ENCODE data around the gene FOXR1. TPM values are rescaled to one million over a fixed set of nuclear protein-coding genes. Genes with fewer than 3 reads are reported as not detected.
A peak's percentile ranks its signal among the peaks of the same experiment; 100 is the strongest.

The FOXR1 gene
- total RNA-seq, 4 donors from 2014 or later: not detected

DNA sequence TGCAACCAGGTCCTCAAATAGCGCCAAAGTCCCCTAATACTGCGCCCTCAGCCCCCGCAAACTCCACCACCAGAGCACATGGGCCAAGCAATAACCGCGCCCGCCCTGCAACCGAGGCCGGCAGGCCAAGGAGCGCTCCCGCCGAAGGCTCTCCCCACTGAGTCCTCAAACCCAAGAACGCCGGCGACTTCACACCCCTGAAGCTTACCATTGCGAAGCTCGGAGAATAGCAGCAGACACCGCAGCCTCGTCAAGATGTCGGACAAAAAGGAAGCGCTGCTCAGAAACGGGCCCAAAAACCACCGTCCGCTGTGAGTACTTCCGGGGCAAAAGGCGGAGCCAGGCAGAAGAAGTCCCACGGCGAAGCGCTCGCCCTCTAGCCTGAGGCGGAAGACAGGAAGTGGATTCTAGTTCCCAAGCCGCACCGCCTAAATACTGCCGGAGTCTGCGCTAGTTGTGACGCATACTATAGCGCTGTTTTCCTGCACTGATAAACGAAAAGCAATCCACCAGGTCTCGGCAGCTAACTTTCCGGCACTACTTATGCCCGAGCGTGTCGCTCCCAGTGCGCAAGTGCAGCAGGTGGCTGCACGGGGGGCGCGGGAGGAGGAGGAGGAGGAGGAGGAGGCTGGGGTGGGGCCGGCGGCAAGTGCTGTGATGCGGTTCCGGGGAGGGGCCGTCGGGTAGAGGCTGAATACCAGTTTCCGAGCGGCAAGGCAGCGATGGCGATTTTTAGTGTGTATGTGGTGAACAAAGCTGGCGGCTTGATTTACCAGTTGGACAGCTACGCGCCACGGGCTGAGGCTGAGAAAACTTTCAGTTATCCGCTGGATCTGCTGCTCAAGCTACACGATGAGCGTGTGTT lies 46.7 kb downstream of the FOXR1 start, which contains the start of the genes RPS25 and TRAPPC4:
Gene RPS25, minus strand, starts transcription at position 270 of the 865 bp plus-strand sequence. Its CDS starts 59 bp downstream, at position 211.
Gene TRAPPC4, plus strand, starts transcription at position 693 of the 865 bp plus-strand sequence. Its CDS starts 30 bp downstream, at position 723.
- H3K9me3 ChIP-seq: no peaks in the 10 kb centered on the region
- WGBS, 2 donors (ENCODE audit: low coverage in 1 of 2): 0% methylated on average over 10 to 16 of the region's 63 CpGs

DNA sequence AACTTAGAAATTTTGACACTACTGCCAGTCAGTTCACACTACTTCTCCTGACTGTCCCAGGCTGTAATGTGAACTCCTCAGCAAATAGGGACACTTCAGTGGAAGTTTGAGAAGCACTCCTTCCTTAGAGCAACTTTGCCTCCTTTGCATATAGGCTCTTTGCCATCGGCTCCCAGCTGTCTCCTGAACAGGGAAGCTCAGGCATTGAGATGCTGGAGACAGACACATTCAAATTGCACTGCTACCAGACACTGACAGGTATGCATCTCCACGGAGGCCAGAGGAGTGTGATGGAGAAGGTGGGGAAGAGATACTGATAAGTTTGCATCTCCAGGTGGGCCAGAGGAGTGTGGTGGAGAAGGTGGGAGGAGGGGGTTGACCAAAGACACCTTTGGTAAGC lies 48.4 kb downstream of the FOXR1 start:
- 83 to 86% methylated on average over 1 to 2 of the region's 2 CpGs for WGBS, 2 donors (ENCODE audit: low coverage in 1 of 2)
- TF ChIP-seq, protein P1, sequence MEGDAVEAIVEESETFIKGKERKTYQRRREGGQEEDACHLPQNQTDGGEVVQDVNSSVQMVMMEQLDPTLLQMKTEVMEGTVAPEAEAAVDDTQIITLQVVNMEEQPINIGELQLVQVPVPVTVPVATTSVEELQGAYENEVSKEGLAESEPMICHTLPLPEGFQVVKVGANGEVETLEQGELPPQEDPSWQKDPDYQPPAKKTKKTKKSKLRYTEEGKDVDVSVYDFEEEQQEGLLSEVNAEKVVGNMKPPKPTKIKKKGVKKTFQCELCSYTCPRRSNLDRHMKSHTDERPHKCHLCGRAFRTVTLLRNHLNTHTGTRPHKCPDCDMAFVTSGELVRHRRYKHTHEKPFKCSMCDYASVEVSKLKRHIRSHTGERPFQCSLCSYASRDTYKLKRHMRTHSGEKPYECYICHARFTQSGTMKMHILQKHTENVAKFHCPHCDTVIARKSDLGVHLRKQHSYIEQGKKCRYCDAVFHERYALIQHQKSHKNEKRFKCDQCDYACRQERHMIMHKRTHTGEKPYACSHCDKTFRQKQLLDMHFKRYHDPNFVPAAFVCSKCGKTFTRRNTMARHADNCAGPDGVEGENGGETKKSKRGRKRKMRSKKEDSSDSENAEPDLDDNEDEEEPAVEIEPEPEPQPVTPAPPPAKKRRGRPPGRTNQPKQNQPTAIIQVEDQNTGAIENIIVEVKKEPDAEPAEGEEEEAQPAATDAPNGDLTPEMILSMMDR (IDR thresholded peaks at IDR 0.05): no peak
- TF ChIP-seq EP300 (IDR thresholded peaks at IDR 0.05): no peak
- no peak for TF ChIP-seq POLR2A (IDR thresholded peaks at IDR 0.05)
- TF ChIP-seq POLR2AphosphoS5 (IDR thresholded peaks at IDR 0.05): no peak
- peaks cover 0 to 72% of the 10 kb centered on the region in 2 donors for H3K36me3 ChIP-seq
- no peaks in the 10 kb centered on the region for H3K27me3 ChIP-seq
- peak overlapping the region in 1 of 2 donors; percentile 76 for H3K4me3 ChIP-seq
- no peak for ATAC-seq
- H3K4me1 ChIP-seq: peaks cover 9 to 73% (median 26%) of the 10 kb centered on the region in 3 donors
- no peaks in the 10 kb centered on the region for H3K9me3 ChIP-seq
- peak overlapping the region in 3 of 4 donors; percentile 13 to 94 (median 32) for H3K27ac ChIP-seq

More for the DNA sequence above, 46.7 kb downstream of the FOXR1 start, which contains the start of the genes RPS25 and TRAPPC4:
- Histone ChIP-seq H3K4me3 (peak within 1 kb of the TSS; percentile 76 to 96), H3K36me3 (peaks cover 0 to 72% of the 10 kb centered on the region in 2 donors), H3K27me3 (no peaks in the 10 kb centered on the region), H3K4me1 (peaks cover 9 to 69% (median 26%) of the 10 kb centered on the region in 3 donors), H3K27ac (peak within 1 kb of the TSS; percentile 94 to 99 (median 96))
- peak; percentile 96 for ATAC-seq
- TF ChIP-seq POLR2A (IDR thresholded peaks at IDR 0.05) (peak; percentile 59 to 67), EP300 (IDR thresholded peaks at IDR 0.05) (no peak), POLR2AphosphoS5 (IDR thresholded peaks at IDR 0.05) (peak; percentile 85)
- TF ChIP-seq, protein P1 (IDR thresholded peaks at IDR 0.05): peak in 1 of 4 experiments; percentile 35

DNA sequence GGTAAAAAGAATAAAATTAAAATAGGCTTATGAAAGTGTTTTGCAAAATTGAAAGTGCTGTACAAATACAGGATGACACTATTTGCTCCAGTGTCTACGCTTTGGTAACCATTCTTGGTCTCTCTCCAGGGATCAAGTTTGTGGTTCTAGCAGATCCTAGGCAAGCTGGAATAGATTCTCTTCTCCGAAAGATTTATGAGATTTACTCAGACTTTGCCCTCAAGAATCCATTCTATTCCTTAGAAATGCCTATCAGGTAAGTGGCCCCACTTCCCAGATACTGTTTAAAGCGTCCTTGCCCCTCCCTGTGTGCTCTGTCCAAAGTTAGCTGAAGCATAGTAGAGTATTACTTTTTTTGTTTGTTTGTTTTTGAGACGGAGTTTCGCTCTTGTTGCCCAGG lies 50.1 kb downstream of the FOXR1 start:
- Histone ChIP-seq H3K27ac (no peak overlapping the region), H3K4me3 (no peak overlapping the region), H3K9me3 (no peaks in the 10 kb centered on the region), H3K27me3 (no peaks in the 10 kb centered on the region), H3K4me1 (peaks cover 8 to 61% (median 17%) of the 10 kb centered on the region in 3 donors), H3K36me3 (peaks cover 0 to 72% of the 10 kb centered on the region in 2 donors)
- TF ChIP-seq, protein P1 (IDR thresholded peaks at IDR 0.05): no peak
- WGBS, 2 donors (ENCODE audit: low coverage in 1 of 2): 89 to 91% methylated on average over 3 to 5 of the region's 5 CpGs
- ATAC-seq: no peak

DNA sequence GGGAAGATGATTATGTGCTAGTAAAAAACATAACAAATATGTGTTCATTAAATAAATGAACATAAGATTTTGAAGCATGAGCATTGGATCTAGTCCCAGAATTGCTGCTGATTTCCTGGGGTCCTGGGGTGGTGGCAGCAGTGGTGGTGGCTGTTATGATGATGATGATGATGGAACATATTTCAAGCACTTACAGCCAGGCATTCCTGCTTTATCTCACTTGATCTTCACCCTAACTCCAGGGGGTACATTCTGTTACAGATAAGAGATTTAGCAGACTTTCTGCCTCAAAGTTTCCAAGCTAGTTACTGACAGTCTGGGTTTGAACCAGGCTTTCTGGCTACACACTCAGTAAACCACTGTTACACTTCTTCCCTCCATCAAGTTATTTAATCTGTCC lies 52.2 kb downstream of the FOXR1 start:
- no peaks in the 10 kb centered on the region for H3K9me3 ChIP-seq
- no peaks in the 10 kb centered on the region for H3K27me3 ChIP-seq
- H3K36me3 ChIP-seq: peaks cover 0 to 85% of the 10 kb centered on the region in 2 donors
- no peak overlapping the region for H3K4me3 ChIP-seq
- peak overlapping the region in 1 of 4 donors; percentile 41 for H3K27ac ChIP-seq
- H3K4me1 ChIP-seq: peaks cover 3 to 51% (median 11%) of the 10 kb centered on the region in 3 donors
- no peak for TF ChIP-seq EP300 (IDR thresholded peaks at IDR 0.05)
- no peak for TF ChIP-seq POLR2AphosphoS5 (IDR thresholded peaks at IDR 0.05)
- no peak for TF ChIP-seq POLR2A (IDR thresholded peaks at IDR 0.05)
- TF ChIP-seq, protein P1 (IDR thresholded peaks at IDR 0.05): no peak
- ATAC-seq: no peak
